Measurements from ENCODE around the gene ARL10.

ARL10 gene

GRCh38 chr5:176365351-176366231 is at the start of gene ARL10:
Gene ARL10 (plus strand): TSS chr5:176365487. CDS start chr5:176365564, 77 bp downstream.
- DNase-seq = no peak

GRCh38 chr5:176317534-176318374 is 47.5 kb upstream of the ARL10 start:
- DNase-seq = no peak

GRCh38 chr5:176319827-176320554 is 45.3 kb upstream of the ARL10 start:
- no peak for DNase-seq

- DNase-seq = no peak
Measured at GRCh38 chr5:176320577-176320976, 44.7 kb upstream of the ARL10 start.

GRCh38 chr5:176334031-176334770 is 31.1 kb upstream of the ARL10 start:
- no peak for DNase-seq

- no peak for DNase-seq
Measured at GRCh38 chr5:176337913-176338312, 27.4 kb upstream of the ARL10 start.

- DNase-seq = no peak
Measured at GRCh38 chr5:176339304-176339703, 26.0 kb upstream of the ARL10 start.

GRCh38 chr5:176341325-176342157 is 23.7 kb upstream of the ARL10 start:
- no peak for DNase-seq

- no peak for DNase-seq
Measured at GRCh38 chr5:176342158-176342483, 23.2 kb upstream of the ARL10 start.

GRCh38 chr5:176342766-176343458 is 22.4 kb upstream of the ARL10 start:
- no peak for DNase-seq

GRCh38 chr5:176350416-176350815 is 14.9 kb upstream of the ARL10 start:
- no peak for DNase-seq

GRCh38 chr5:176352116-176352878 is 13.0 kb upstream of the ARL10 start:
- DNase-seq = no peak

GRCh38 chr5:176353533-176353932 is 11.8 kb upstream of the ARL10 start:
- DNase-seq = no peak

GRCh38 chr5:176355400-176356178 is 9.7 kb upstream of the ARL10 start:
- DNase-seq = peak; percentile 20

GRCh38 chr5:176356179-176356566 is 9.1 kb upstream of the ARL10 start:
- DNase-seq = no peak

- DNase-seq = no peak
Measured at GRCh38 chr5:176359658-176360057, 5.6 kb upstream of the ARL10 start.

GRCh38 chr5:176360894-176361436 is 4.3 kb upstream of the ARL10 start:
- no peak for DNase-seq

GRCh38 chr5:176361437-176362232 is 3.7 kb upstream of the ARL10 start, which contains the start of gene KIAA1191:
Gene KIAA1191 (minus strand): TSS chr5:176361764. CDS start chr5:176359508, 2,256 bp downstream.
- peak; percentile 8 for DNase-seq

Measured in NCI-H187 treated with DMSO at 0.1 percent for 48 hours (cell line).